ENCODE results near the gene KCNG4. TPM values are rescaled to one million over a fixed set of nuclear protein-coding genes. Genes with fewer than 3 reads are reported as not detected.

Gene KCNG4
- total and polyA plus RNA-seq, 8 donors, result 0.03 to 0.06 (median 0.04) TPM; not detected in 3

DNA sequence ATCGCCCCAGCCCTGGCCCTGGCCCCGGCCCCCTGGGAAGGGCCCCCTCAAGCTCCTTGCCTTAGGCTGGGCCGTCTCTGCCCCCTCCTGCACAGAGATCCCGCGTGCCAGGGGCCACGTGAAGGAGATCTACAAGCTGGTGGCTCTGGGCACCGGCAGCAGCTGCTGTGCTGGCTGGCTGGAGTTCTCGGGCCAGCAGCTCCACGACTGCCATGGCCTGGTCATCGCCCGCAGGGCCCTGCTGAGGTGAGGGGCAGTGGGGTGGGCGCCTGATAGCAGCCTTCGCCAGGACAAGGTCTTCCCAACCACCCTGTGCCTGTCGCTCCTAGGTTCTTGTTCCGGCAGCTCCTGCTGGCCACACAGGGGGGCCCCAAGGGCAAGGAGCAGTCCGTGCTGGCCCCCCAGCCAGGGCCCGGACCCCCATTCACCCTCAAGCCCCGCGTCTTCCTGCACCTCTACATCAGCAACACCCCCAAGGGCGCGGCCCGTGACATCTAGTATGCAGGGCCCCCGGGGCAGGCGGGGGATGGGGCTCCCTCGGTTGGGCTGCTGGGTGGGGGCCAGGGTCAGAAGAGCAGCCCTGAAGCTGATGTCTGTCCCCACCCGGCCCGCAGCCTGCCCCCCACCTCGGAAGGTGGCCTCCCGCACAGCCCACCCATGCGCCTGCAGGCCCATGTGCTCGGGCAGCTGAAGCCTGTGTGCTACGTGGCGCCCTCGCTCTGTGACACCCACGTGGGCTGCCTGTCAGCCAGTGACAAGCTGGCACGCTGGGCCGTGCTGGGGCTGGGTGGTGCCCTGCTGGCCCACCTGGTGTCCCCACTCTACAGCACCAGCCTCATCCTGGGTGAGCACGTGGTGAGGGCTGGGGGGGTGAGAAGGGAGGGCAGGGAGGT is 44.4 kb downstream of the KCNG4 start:
- peaks cover 0 to 17% of the 10 kb centered on the region in 2 donors for H3K27me3 ChIP-seq
- intact Hi-C loops (cut with DNase I), result no loop called here
- no peak overlapping the region for H3K4me3 ChIP-seq
- no peaks in the 10 kb centered on the region for H3K9me3 ChIP-seq
- ATAC-seq, result no peak
- H3K36me3 ChIP-seq, result no peaks in the 10 kb centered on the region
- TF ChIP-seq, protein P1, sequence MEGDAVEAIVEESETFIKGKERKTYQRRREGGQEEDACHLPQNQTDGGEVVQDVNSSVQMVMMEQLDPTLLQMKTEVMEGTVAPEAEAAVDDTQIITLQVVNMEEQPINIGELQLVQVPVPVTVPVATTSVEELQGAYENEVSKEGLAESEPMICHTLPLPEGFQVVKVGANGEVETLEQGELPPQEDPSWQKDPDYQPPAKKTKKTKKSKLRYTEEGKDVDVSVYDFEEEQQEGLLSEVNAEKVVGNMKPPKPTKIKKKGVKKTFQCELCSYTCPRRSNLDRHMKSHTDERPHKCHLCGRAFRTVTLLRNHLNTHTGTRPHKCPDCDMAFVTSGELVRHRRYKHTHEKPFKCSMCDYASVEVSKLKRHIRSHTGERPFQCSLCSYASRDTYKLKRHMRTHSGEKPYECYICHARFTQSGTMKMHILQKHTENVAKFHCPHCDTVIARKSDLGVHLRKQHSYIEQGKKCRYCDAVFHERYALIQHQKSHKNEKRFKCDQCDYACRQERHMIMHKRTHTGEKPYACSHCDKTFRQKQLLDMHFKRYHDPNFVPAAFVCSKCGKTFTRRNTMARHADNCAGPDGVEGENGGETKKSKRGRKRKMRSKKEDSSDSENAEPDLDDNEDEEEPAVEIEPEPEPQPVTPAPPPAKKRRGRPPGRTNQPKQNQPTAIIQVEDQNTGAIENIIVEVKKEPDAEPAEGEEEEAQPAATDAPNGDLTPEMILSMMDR (IDR thresholded peaks at IDR 0.05), result no peak
- DNase-seq, result no peak
- no peak overlapping the region for H3K27ac ChIP-seq
- H3K4me1 ChIP-seq, result peaks cover 0 to 17% of the 10 kb centered on the region in 2 donors

DNA sequence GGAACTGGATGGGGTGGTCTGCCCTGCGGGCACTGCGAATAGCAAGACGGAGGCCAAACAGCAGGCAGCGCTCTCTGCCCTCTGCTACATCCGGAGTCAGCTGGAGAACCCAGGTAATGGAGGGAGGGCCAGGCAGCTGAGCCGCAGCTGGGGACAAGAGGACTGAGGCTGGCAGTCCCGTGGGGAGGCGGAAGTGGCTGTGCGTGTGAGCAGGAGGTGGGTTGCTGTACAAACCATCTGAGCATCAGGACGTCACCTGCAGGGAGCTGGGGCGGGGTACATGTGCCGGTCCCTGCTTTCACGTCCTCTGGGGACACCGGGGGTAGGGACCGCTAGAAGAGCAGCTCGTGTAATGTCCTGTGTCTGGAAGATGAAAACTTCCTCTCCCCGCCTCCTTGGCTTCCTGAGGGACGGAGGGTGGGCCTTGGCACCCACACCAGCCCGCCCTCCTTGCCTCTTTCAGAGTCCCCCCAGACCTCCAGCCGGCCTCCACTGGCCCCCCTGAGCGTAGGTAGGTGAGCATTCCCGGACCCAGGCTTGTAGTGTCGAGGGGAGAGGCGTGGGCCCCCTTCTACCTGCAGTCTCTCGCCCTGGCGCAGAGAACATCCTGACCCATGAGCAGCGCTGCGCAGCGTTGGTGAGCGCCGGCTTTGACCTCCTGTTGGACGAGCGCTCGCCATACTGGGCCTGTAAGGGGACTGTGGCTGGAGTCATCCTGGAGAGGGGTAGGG is 45.2 kb downstream of the KCNG4 start:
- TF ChIP-seq, protein P1 (IDR thresholded peaks at IDR 0.05), result no peak
- DNase-seq (no peak), ATAC-seq (no peak)
- Histone ChIP-seq H3K27me3 (peaks cover 0 to 17% of the 10 kb centered on the region in 2 donors), H3K36me3 (no peaks in the 10 kb centered on the region), H3K27ac (no peak overlapping the region), H3K4me3 (no peak overlapping the region), H3K9me3 (no peaks in the 10 kb centered on the region), H3K4me1 (peaks cover 0 to 12% of the 10 kb centered on the region in 2 donors)
- intact Hi-C loops (cut with DNase I), result no loop called here

DNA sequence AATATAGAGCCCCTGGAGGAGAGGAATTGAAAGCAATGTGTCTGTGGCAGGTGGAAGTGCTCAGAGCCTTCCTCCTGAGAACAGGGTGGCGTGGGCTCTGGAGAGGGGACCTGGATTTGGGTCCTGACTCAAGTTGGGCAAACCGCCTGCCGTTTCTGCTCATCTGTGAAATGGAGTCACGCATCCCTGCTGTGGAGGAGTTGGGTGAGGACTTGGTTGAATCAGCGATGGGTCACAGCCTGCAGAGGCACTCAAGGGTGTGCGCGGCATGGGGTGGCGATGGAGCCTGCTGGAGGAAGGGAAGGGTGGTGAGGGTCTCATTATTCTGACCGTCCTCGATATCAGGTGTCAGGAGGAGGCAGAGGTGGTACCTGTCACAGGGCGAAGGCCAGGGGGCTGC is 45.8 kb downstream of the KCNG4 start:
- H3K27ac ChIP-seq, result no peak overlapping the region
- no peaks in the 10 kb centered on the region for H3K36me3 ChIP-seq
- peaks cover 0 to 6% of the 10 kb centered on the region in 2 donors for H3K4me1 ChIP-seq
- DNase-seq, result no peak
- no peak overlapping the region for H3K4me3 ChIP-seq
- intact Hi-C loops (cut with DNase I), result no loop called here
- peaks cover 0 to 17% of the 10 kb centered on the region in 2 donors for H3K27me3 ChIP-seq
- no peaks in the 10 kb centered on the region for H3K9me3 ChIP-seq
- TF ChIP-seq, protein P1 (IDR thresholded peaks at IDR 0.05), result no peak
- no peak for ATAC-seq

DNA sequence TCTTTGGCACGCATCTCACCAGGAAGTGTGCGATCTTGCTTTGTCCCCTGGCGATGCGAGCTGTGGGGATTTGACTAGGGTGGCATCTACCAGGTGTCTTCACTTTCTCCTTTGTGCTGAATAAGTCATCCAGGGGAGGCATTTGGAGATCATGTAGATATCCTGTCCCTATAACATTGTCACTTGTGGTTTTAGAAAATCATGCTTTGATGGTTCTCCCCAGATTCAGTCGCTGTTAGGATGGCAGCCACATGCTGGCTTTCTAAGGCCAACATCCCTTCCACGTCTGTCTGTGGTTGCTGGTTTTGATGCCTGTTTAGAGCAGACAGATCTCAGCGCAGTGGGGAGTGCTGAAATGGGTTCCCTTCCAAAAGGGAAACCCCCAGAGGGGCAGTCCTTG is 46.3 kb downstream of the KCNG4 start:
- intact Hi-C loops (cut with DNase I), result no loop called here
- DNase-seq, result no peak

More for the DNA sequence above, 46.3 kb downstream of the KCNG4 start:
- TF ChIP-seq, protein P1 (IDR thresholded peaks at IDR 0.05), result no peak
- Histone ChIP-seq H3K27me3 (peaks cover 0 to 17% of the 10 kb centered on the region in 2 donors), H3K4me1 (peaks cover 0 to under 1% of the 10 kb centered on the region in 2 donors), H3K9me3 (no peaks in the 10 kb centered on the region), H3K27ac (no peak overlapping the region), H3K36me3 (no peaks in the 10 kb centered on the region), H3K4me3 (no peak overlapping the region)
- ATAC-seq, result no peak
